OCI-LY7 (cell line): ENCODE results near the gene SLC25A21.

Experiments used
- CTCF ChIP-seq: fragments of 200-600 bp; sonication (generic); conservative IDR thresholded peaks from 2 replicates; pipeline ENCODE4 v1.5.1; 2014; ENCODE audit warnings: mild to moderate bottlenecking, antibody characterized with exemption, low read length, moderate library complexity, mixed read lengths
- EZH2phosphoT487 ChIP-seq: fragments of 200-600 bp; sonication (generic); IDR thresholded peaks from 2 replicates; pipeline ENCODE4 v1.6.1; 2018; ENCODE audit warnings: low read depth, borderline replicate concordance, mild to moderate bottlenecking, mixed run types, antibody characterized with exemption, low read length, moderate library complexity, mixed read lengths

GRCh38 chr14:36843410-36843809, 329.0 kb downstream of the SLC25A21 start:
- TF ChIP-seq CTCF (no peak), EZH2phosphoT487 (no peak)
